Measurements from ENCODE around the gene RASGRP2.
"Not testable (repeated sequence)": the region's sequence is repeated elsewhere in the genome, so short reads cannot be mapped to it uniquely, and the experiment has no call there.

Gene RASGRP2

GRCh38 chr11:64718084-64718779, 25.7 kb downstream of the RASGRP2 start:
- DNase-seq = no peak

GRCh38 chr11:64717268-64717578, 26.7 kb downstream of the RASGRP2 start:
- DNase-seq = no peak

- DNase-seq = peak; percentile 21
Observed at GRCh38 chr11:64716473-64717267, 27.3 kb downstream of the RASGRP2 start.

- DNase-seq = no peak
Observed at GRCh38 chr11:64715756-64716472, 28.0 kb downstream of the RASGRP2 start.

GRCh38 chr11:64715110-64715509, 28.8 kb downstream of the RASGRP2 start:
- DNase-seq = no peak

GRCh38 chr11:64714666-64715065, 29.3 kb downstream of the RASGRP2 start:
- DNase-seq = no peak

GRCh38 chr11:64713781-64714363, 30.1 kb downstream of the RASGRP2 start:
- peak; percentile 51 for DNase-seq

- DNase-seq = peak; percentile 72
Observed at GRCh38 chr11:64713016-64713707, 30.8 kb downstream of the RASGRP2 start.

- no peak for DNase-seq
Observed at GRCh38 chr11:64712430-64713015, 31.4 kb downstream of the RASGRP2 start.

- no peak for DNase-seq
Observed at GRCh38 chr11:64711956-64712362, 32.0 kb downstream of the RASGRP2 start.

- DNase-seq = peak; percentile 63
Observed at GRCh38 chr11:64711138-64711955, 32.6 kb downstream of the RASGRP2 start.

GRCh38 chr11:64710418-64711137, 33.4 kb downstream of the RASGRP2 start:
- DNase-seq = no peak

GRCh38 chr11:64705501-64705900, 38.4 kb downstream of the RASGRP2 start:
- no peak for DNase-seq

- DNase-seq = no peak
Observed at GRCh38 chr11:64703048-64703447, 40.9 kb downstream of the RASGRP2 start.

- DNase-seq = not testable (repeated sequence)
Observed at GRCh38 chr11:64701956-64702355, 42.0 kb downstream of the RASGRP2 start.

GRCh38 chr11:64698427-64698826, 45.5 kb downstream of the RASGRP2 start:
- DNase-seq = no peak

GRCh38 chr11:64697663-64698375, 46.1 kb downstream of the RASGRP2 start:
- DNase-seq = no peak

- no peak for DNase-seq
Observed at GRCh38 chr11:64696045-64696444, 47.9 kb downstream of the RASGRP2 start.

GRCh38 chr11:64695548-64695947, 48.4 kb downstream of the RASGRP2 start:
- DNase-seq = no peak

GRCh38 chr11:64694821-64695365, 49.0 kb downstream of the RASGRP2 start:
- DNase-seq = peak; percentile 92
